Hepatocyte (in vitro differentiated cells): ENCODE data around the gene CSNK2B.

Experiments
- CTCF ChIP-seq: fragments of 200-600 bp; sonication (generic); IDR thresholded peaks from 2 replicates; pipeline ENCODE4 v1.5.1; 2016; ENCODE audit warnings: antibody characterized with exemption, mild to moderate bottlenecking; ENCODE audit not compliant: poor library complexity
- EZH2 ChIP-seq: fragments of 200-600 bp; sonication (generic); IDR thresholded peaks from 2 replicates; pipeline ENCODE4 v1.6.1; 2016; ENCODE audit warnings: antibody characterized with exemption, mild to moderate bottlenecking, borderline replicate concordance

GRCh38 chr6:31712296-31712695, 46.4 kb downstream of the CSNK2B start:
- TF ChIP-seq CTCF (no peak), EZH2 (no peak)
